ENCODE data around the gene MEX3B. TPM values are rescaled to one million over a fixed set of nuclear protein-coding genes. Genes with fewer than 3 reads are reported as not detected.

MEX3B gene
- total RNA-seq, 1 experiment from 2014 or later = not detected

- CTCF ChIA-PET = no interaction called here
- no peak for TF ChIP-seq CTCF (conservative IDR thresholded peaks at IDR 0.05)
- TF ChIP-seq EZH2 (IDR thresholded peaks at IDR 0.05; ENCODE audit: low read depth) = no peak
- intact Hi-C loops (cut with micrococcal nuclease; ENCODE audit: unreplicated experiment) = no loop called here
Observed at GRCh38 chr15:82051664-82052063, 5.8 kb upstream of the MEX3B start.

GRCh38 chr15:82048811-82049210 is 3.0 kb upstream of the MEX3B start:
- no peaks in the 10 kb centered on the region for H4K20me1 ChIP-seq (ENCODE audit: insufficient read depth)
- ChIA-PET POLR2A (ENCODE audit: unreplicated experiment) (no interaction called here), CTCF (no interaction called here)
- H3K9me2 ChIP-seq (ENCODE audit: insufficient read depth) = no peaks in the 10 kb centered on the region
- no peaks in the 10 kb centered on the region for H3K79me2 ChIP-seq (ENCODE audit: low read depth)
- TF ChIP-seq CTCF (conservative IDR thresholded peaks at IDR 0.05) = no peak
- TF ChIP-seq EZH2 (IDR thresholded peaks at IDR 0.05; ENCODE audit: low read depth) = no peak
- no peak overlapping the region for H2AFZ ChIP-seq
- H3K4me1 ChIP-seq (replicated peaks; ENCODE audit: insufficient read depth) = no peaks in the 10 kb centered on the region
- intact Hi-C loops (cut with micrococcal nuclease; ENCODE audit: unreplicated experiment) = no loop called here
- DNase-seq = no peak
- peaks cover 52% of the 10 kb centered on the region for H3K27me3 ChIP-seq (ENCODE audit: insufficient read depth, low read depth)
- BruUV-seq (replicated peaks) = no TSS peak
- no peaks in the 10 kb centered on the region for H3K36me3 ChIP-seq (ENCODE audit: low read depth)
- H3F3A ChIP-seq (ENCODE audit: insufficient read depth, low read depth) = peaks cover 3% of the 10 kb centered on the region; the same call in 1 of the 2 replicates
- H3K4me3 ChIP-seq = no peak overlapping the region
- no peak overlapping the region for H3K4me2 ChIP-seq
- no peak overlapping the region for H3K27ac ChIP-seq
- no peaks in the 10 kb centered on the region for H3K9me3 ChIP-seq (ENCODE audit: insufficient read depth, low read depth)

More at GRCh38 chr15:82051664-82052063, 5.8 kb upstream of the MEX3B start:
- no peaks in the 10 kb centered on the region for H3F3A ChIP-seq (ENCODE audit: insufficient read depth, low read depth)
- H3K4me2 ChIP-seq = no peak overlapping the region
- no peaks in the 10 kb centered on the region for H3K4me1 ChIP-seq (replicated peaks; ENCODE audit: insufficient read depth)
- H3K27me3 ChIP-seq (ENCODE audit: insufficient read depth, low read depth) = peaks cover 79% of the 10 kb centered on the region
- H3K27ac ChIP-seq = no peak overlapping the region
- DNase-seq = no peak
- no peak overlapping the region for H2AFZ ChIP-seq
- H3K9me2 ChIP-seq (ENCODE audit: insufficient read depth) = no peaks in the 10 kb centered on the region
- H3K79me2 ChIP-seq (ENCODE audit: low read depth) = no peaks in the 10 kb centered on the region
- no peaks in the 10 kb centered on the region for H4K20me1 ChIP-seq (ENCODE audit: insufficient read depth)
- POLR2A ChIA-PET (ENCODE audit: unreplicated experiment) = no interaction called here
- no peak overlapping the region for H3K4me3 ChIP-seq
- no peaks in the 10 kb centered on the region for H3K9me3 ChIP-seq (ENCODE audit: insufficient read depth, low read depth)
- no peaks in the 10 kb centered on the region for H3K36me3 ChIP-seq (ENCODE audit: low read depth)
- no TSS peak for BruUV-seq (replicated peaks)

GRCh38 chr15:82047453-82048400 is 1.9 kb upstream of the MEX3B start:
- no peaks in the 10 kb centered on the region for H3K79me2 ChIP-seq (ENCODE audit: low read depth)
- H3K27ac ChIP-seq = no peak overlapping the region
- BruUV-seq (replicated peaks) = no TSS peak
- DNase-seq = no peak
- CTCF ChIA-PET = no interaction called here
- H3F3A ChIP-seq (ENCODE audit: insufficient read depth, low read depth) = peaks cover 3% of the 10 kb centered on the region; the same call in 1 of the 2 replicates
- intact Hi-C loops (cut with micrococcal nuclease; ENCODE audit: unreplicated experiment) = no loop called here
- H3K27me3 ChIP-seq (ENCODE audit: insufficient read depth, low read depth) = peaks cover 41% of the 10 kb centered on the region
- no peaks in the 10 kb centered on the region for H4K20me1 ChIP-seq (ENCODE audit: insufficient read depth)
- no peaks in the 10 kb centered on the region for H3K4me1 ChIP-seq (replicated peaks; ENCODE audit: insufficient read depth)
- TF ChIP-seq CTCF (conservative IDR thresholded peaks at IDR 0.05) (no peak), EZH2 (IDR thresholded peaks at IDR 0.05; ENCODE audit: low read depth) (no peak)
- no peak overlapping the region for H2AFZ ChIP-seq
- H3K9me3 ChIP-seq (ENCODE audit: insufficient read depth, low read depth) = no peaks in the 10 kb centered on the region
- H3K4me2 ChIP-seq = no peak overlapping the region
- H3K4me3 ChIP-seq = no peak overlapping the region; the same call in 1 of the 2 replicates
- H3K36me3 ChIP-seq (ENCODE audit: low read depth) = no peaks in the 10 kb centered on the region
- no peaks in the 10 kb centered on the region for H3K9me2 ChIP-seq (ENCODE audit: insufficient read depth)
- POLR2A ChIA-PET (ENCODE audit: unreplicated experiment) = no interaction called here

All from PC-9 (cell line).